GM18526 (cell line): ENCODE results near the gene ADRA2A.

Experiments
- POLR2A ChIP-seq: IDR thresholded peaks from 3 replicates; pipeline ENCODE4 v1.6.1; 2011; ENCODE audit not compliant: insufficient read length; ENCODE audit errors: extremely low read depth

ADRA2A gene

DNA sequence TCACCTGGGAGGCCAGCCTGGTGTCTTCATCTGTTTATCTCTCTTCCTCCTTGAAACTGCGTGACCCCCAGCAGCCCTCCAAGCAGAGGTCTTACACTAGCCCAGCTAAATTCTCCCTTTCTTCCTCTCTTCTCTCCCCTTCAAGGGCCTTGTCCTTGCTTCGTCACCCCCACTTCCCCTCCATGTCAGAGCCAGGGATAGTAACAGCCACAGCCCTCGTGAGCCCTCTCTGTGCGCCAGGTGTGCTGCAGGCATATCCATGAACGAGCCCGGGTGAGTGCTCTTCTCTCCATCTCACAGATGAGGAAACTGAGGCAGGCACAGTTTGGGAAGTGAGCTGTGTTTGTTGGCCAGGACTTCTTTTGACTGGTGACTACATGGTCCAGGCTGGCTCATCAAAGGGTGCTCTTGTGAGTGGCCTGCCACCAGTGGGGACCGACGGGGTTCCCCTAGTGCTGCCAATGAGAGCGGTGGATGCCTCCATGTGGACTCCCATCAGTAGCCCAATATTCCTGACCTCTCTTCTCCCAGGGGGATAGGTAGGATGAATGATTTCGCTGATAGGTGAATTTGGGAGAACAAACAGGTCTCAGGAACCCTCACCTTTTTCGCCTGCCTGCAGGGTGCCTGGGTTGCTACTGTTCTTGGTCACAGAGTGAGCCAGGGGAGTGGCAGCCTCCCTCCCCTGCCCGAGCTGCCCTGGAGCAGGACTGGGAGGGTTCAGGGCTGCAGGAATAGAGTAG lies 38.1 kb downstream of the ADRA2A start:
- no peak for TF ChIP-seq POLR2A

DNA sequence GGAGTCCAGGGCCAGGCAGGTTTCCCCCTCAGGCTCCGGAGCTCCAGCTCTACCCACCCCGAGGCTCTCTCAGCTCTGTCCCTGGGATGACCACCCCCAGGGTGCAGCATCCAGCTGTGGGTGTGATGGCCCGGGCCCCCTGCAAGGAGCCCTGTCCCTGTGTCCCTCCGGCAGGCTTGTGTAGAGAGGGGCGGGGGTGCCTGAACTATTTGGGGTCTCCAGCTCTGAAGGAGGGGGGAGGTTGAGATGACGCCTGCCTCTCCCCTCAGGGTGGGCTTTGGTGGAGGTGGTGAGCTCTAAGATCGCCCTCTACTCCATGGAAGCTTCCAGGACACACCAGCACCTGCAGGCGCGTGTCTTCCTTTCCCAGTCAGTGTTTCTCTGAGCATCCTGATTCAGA lies 39.4 kb downstream of the ADRA2A start:
- no peak for TF ChIP-seq POLR2A

DNA sequence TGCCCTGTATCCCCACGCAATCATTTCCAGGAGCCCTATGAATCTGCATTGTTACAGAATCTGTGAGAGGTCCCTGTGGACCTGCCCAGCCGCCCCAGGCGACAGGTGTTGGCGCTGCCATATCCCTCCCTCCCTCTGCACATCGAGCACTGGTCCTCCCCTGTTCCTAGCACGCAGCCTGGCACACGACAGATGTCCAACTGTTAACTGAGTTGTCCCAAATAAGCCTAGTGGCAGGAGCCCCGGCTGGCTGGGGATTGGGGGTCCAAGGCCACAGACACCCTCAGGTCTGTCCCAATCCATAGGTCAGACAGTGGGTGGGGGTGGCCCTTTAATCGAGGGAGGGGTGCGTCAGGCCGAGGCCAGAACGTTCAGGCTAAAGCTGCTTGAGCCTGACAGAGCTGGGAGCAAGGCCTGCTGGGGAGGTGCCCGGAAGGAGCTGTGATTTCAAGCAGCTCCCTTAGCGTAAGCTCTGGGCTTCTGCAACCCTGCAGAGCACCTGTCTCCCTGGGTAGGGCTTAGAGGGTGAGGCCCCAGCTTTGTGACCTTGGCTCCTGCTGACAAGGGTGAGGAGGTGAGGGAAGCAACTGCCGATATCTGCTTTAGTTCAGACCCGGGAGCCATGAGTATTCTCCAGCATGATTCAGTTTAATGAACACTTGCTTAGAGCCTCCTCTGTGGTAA lies 40.1 kb downstream of the ADRA2A start:
- no peak for TF ChIP-seq POLR2A

DNA sequence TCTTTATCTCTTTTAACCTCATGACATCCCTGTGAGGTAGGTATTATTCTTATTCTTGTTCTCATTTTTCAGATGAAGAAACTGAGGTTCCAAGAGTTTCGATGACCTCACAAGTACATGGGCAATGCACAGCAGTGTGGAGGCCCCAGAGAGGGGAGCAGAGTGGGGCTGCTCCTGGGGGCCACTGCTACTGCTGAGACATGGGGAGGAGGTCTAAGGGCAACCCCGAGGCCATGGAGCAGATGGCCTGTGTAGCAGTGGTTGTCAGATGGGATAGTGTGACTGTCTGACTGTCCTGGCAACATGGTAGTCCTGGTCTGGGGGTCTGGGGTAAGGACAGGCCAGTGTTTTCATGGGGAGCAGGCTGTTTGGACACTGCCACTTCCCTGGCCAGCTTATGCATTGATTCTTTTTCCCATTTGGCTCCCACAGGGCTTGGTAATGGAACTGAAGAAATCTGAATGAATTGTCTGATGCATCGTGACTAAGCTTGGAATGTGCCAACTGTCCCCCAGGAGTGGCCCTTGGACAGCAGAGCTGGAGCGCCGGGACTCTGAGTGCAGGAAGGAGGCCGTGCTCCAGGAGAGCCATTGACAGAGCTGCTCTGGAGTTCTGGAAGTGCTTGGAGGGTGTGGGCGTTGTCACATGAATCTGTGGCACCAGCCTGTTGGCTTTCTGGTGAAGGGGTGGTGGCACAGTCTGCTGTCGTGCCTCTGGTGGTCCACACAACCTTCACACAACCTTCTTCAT lies 40.9 kb downstream of the ADRA2A start:
- TF ChIP-seq POLR2A: no peak

DNA sequence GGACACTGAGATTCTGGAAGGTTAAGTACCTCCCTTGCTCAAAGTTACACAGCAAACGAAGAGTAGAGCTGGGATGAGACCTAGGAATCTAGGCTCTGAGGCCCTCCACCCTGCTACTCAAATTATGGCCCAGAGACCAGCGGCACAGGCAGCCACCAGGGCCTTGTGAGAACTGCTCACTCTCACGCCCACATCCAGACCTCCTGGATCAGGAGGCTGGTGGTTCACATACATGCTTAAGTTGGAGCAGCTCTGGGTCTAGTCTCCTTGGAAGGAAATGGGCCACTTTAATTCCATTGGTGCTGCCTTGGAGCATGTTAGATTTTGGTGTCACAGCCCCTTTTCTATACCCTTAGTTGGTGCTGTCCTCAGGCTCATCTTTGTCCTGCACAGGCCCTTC lies 41.9 kb downstream of the ADRA2A start:
- no peak for TF ChIP-seq POLR2A

DNA sequence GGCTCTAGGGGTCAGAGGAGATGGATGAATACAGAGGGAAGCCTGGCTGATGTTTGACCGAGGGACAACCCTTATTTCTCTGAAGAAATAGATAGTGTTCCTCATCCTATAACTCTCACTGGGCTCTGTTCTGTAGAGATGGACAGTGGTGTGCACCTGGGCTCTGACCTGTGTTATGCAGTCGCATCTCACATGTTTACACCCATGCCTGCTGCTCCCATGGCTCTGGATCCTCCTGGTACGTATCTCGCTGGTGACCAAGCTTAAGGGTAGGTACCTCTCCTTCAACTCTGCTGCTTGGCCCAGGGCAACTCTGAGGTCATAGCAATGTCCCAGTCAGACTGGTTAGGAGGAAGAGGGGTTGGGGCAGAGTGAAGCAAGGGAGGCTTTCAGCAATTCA lies 42.8 kb downstream of the ADRA2A start:
- TF ChIP-seq POLR2A: no peak

DNA sequence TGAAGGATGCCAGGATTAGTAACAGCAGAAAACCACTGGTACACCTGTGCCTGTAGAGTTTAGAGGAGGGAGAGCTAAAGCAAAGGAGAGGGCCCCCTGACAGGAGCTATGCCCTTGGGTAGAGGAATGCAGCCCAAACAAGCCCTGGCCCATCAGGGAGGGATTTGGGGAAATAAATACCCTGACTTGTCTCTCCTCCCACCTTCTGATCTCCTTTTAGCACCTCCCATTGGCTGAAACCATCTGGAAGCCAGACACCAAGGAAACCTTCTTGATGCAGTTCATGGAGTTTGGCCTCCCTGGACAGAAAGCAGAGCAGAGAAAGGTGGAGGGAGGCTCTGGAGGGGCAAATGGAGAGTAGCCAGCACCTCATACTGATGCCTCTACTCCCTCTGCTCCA lies 45.3 kb downstream of the ADRA2A start:
- no peak for TF ChIP-seq POLR2A

DNA sequence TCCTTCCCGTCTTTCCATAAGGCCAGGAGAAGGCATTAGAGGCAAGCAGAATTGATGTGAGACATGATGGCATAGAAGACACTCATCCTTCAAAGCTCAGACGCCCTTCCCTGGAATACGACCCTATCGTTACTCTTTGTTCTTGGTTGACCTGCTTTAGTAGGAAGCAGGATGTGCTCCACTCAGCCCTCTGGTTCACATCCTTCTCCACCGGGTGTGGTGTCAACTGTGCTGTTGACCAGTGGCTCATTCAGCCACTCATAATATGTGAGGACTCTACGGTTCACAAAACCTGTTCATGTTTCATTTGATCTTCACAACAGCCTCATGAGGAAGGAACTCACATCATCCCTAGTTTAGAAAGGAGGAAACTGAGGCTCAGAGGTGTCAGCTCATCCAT lies 47.1 kb downstream of the ADRA2A start:
- TF ChIP-seq POLR2A: no peak

DNA sequence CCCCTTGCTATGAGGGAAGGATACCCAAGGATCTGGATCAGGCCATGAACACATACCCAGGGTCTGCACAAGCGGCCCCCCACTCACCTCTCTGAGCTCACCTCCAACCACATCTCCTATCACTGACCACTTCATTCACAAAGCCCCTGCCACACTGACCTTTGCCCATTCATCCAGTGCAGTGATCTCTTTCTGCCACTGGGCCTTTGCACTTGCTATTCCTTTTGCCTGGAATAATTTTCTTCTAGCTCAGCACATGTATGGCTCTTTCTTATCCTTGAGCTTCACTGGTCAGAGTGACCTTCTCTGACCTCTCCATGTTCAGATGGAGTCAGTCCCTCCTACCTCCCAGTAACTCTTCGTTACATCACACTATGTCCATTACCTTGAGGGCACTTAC lies 48.3 kb downstream of the ADRA2A start:
- TF ChIP-seq POLR2A: no peak

DNA sequence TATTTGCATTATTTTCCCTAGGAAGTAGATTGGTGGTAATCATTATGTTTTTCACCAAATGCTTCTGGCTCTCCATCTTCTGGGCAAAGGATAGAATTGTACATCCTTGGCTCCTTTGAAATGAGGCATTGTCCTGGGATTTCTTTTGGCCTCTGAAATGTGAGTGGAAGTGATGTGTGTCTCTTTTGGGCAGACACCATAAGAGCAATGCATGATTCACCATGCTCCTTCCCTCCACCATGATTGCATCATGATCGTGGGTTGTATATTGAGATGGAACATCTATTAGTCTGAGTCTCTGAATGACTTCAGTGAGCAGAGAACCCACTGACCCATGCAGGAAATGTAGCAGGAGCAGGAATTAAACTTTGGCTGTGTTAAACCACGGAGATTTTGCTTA lies 49.2 kb downstream of the ADRA2A start:
- TF ChIP-seq POLR2A: no peak

DNA sequence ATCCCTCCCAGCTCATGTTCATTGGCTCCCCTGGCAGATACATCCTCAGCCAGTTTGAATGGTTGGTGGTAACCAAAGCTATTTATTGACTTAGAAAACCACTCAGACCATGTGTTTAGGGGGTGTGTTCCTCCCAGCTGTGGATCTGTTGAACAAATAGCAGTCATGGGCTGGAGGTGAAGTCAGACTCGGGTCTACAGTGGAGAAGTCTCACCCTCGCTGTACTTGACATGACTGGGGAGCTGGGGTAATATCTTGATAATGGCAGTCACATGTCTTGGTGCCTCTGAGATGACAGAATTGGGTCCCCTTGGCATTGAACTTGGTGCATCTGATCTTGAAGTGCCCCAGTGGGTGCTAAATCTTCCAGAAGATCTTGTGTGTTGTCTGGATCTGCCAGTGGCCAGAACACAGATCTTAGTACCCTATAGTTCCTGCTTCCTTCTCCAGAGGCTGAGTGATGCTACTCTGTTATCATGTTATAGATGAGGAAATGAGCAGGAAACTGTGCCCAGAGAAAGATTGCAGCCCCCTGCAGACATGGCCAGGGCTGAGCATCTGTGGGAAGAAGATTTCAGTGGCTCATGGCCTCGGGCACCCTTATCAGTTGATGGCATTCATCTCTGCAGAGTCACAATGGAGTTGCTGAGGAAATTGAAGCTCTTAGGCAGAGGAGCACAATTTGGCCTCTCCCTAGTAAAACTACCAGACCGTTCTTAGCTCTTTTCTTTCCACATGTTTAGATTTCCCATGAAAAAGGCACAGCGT lies 50.4 kb downstream of the ADRA2A start:
- TF ChIP-seq POLR2A: no peak

DNA sequence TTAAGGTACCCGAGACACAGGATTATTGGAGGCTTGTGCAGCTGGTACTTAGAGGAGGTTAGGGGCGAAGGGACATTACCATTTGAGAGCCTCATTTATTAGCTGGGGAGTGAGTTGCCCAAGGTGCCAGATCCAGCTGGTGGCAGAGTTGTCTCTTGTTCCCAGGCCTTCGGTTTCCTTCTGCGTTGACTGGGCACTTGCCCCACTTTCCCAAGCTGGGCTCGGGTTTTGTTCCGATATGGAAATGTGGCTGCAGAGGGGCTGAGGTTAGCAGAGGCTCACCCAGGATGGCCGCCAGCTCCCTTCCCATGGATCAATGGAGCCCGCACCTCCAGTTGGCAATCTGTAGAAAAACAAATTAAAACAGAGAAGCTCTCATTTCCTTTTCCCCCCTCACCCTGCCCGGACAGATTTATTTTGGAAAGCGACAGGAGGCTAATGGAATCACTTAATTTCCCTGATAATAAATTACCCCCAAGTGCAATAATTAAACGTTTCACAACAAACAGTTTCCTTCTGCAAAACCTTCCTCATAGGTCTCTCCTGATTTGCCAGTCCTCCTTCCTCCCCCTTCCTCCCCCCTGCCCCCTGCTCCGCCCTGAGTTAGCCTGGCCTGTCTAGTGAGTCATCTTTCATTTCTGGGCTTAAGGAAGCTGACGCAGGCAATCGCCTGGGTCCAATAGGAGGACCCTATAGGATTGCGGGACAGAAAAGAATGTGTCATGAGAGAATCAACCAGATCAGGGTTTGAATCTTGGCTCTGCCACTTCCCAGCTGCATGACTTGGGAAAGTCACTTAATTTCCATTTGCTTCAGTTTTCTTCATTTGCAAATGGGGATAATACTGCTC lies 51.7 kb downstream of the ADRA2A start:
- TF ChIP-seq POLR2A: no peak

DNA sequence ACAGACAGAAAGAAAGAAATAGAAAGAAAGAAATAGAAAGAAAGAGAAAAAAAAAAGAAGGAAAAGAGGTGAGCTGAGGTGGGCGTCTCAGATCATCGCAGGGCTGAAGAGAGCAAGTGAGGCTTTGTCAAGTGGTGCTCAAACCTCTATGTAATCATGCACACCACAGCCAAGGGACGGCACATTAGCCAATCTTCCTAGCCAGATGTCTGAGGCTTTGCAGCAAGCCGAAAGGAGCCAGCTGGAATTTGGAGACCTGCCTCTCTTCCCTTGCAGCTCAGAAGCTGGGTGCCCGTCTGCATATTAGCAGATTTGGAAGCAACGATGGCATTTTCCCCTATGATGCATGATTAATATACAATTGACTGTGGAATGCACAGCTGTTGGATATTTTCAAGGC lies 52.5 kb downstream of the ADRA2A start:
- TF ChIP-seq POLR2A: no peak

DNA sequence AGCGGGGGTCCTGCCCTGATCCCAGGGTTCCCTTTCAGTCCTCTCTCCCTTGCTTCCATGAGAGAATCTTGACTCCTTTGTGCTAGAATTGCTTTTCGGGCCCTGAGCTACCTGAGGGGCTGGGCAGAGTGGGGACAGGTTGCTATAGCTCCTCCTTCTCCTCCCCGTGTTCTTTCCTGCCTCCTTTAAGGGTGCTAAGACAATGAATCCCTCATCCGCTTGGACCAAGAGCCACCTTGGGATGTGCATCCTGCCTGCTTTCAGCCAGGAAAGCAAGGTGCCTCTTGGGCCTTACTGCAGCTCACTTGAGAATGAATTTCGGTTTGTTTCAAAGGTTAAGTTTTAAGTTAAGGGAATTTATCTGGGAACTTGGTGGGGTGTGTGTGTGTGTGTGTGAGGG lies 53.6 kb downstream of the ADRA2A start:
- TF ChIP-seq POLR2A: no peak
